HCEC 1CT (cell line): ENCODE measurements around the gene UBE2QL1.

Experiments
- DNase-seq: peaks from one replicate; pipeline ENCODE4 v3.0.0-alpha.2; 2017

The UBE2QL1 gene

GRCh38 chr5:6480133-6481051 is 31.7 kb downstream of the UBE2QL1 start:
- DNase-seq = no peak

DNA sequence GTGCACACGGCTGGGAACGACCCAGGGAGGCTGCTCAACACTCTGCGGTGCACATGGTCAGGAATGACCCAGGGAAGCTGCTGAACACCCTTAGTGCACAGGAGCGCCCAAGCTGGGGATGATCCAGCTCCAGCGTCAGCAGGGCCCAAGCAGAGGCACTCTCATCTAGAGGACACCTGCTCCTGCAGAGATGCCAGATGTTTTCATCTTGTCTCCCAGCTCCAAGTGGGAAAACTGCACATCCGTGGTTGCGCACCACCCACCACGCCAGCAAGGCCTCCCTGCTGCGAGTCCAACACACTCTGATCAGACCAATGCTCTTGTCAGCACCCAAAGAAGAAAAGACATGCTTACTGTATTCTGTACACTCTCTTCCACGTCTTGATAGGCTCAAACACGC is 34.1 kb downstream of the UBE2QL1 start:
- DNase-seq = no peak

- no peak for DNase-seq
These were observed 35.3 kb downstream of the UBE2QL1 start for GRCh38 chr5:6483880-6484382.

- DNase-seq = no peak
These were observed 35.8 kb downstream of the UBE2QL1 start for GRCh38 chr5:6484446-6484845.

DNA sequence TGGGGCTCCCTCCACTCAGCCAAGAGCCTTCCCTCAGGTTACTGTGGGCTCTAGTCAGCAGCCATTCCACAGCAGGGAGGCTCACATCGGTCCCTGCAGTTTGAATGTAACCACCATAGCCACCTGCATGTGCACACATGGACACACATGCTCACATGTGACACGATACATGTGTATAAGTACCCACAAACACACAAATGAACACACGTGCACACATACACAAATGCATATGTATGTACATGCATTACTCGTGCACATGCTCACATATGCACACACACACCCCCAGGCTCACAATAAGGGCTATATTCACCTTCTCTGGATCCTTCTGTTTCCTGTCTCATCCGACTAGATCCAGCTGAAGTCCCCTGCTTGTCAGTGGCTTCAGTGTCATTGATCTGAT is 36.2 kb downstream of the UBE2QL1 start:
- no peak for DNase-seq

GRCh38 chr5:6485441-6485840 is 36.8 kb downstream of the UBE2QL1 start:
- no peak for DNase-seq

- no peak for DNase-seq
These were observed 37.4 kb downstream of the UBE2QL1 start for GRCh38 chr5:6486074-6486473.

DNA sequence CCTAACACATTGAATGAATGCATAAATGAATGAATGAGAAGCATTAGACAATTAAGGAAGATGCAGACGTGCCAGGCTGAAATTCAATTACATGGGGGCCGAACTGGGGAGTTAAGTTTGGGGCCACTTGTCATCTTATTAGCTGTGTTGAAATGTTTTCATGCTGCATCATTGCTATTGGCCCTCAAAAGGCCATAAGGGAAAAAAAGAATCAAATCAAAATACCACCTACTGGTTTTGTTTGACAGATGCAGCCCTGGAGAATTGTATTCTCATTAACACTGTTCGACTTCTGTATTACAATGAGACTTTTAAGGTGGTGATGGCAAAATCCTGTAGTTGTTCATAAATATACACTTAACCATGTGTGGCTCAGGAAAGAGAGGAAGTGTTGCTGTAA is 38.4 kb downstream of the UBE2QL1 start:
- DNase-seq = no peak

DNA sequence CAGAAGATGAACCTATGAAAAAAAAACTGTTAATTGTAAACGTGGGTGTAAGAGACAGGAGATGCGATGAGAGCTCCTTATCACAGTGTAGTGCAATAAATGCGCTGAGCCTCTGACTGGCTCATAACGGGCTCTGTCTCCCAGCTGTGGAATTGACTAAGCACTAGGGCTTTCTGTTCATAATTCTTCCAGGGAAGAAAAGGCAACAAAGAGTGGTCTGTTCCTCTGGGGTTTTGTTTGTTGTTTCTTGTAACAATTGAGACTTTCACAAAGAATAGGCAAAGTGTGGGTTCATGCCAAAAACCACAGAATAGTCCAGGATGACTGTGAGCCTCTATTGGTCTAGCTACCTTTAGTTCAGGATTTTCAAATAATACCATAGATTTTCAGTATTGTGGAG is 39.4 kb downstream of the UBE2QL1 start:
- DNase-seq = no peak

GRCh38 chr5:6489643-6490185 is 41.1 kb downstream of the UBE2QL1 start:
- no peak for DNase-seq

DNA sequence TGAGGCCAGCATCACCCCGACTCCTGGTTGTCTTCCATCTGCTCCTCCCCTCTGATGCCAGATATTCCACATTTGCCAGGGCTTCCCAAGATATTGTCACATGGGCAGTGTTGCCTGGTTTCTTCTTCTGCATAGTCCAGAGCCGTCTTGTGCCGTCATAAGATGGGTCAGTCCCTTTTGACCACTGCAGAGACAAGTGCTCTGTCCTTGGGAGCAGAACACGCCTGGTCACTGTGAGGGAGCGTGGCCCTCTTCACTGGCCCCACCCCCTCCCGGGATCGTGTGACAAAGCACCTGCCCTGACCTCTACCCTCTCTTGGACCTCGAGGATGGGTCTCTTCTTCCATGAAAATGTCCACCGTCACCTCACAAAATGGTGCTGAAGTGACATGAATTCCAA is 41.6 kb downstream of the UBE2QL1 start:
- DNase-seq = no peak

DNA sequence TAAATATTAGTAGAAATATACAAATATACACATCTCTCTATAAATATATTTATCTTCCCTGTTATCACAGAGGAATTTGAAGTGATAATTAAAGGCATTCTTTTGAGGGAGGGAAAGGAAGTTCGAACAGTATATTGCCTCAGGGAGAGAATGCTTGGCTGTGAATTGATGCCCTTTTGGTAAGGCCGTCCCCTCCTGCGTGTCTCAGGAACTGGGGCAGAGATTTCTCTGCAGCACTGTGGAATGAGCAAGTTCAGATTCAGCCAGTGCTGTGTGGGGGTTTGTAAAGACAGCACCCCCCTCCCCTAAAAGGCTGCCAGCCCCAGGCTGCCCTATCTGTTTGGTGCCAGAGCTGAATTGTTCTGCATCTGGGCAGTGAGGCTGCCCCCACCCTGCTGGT is 42.0 kb downstream of the UBE2QL1 start:
- DNase-seq = no peak

GRCh38 chr5:6491196-6491918 is 42.7 kb downstream of the UBE2QL1 start:
- DNase-seq = no peak

DNA sequence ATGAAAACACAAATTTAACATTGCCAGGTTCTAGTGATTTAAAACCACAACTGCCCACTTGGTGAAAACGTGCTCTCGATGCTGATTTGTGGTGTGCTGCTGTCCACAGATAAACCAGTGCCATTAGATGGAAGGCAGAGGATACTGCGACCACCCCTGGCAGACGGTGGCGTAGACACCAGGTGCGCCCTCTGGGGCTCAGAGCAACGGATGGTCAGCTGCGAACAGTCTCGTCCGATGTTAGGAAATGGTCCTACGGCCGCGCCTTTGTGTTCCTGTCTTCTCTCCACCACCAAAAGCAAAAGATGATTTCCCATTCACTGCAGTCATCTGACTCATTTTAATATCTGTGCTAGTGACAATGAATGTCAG is 43.2 kb downstream of the UBE2QL1 start:
- DNase-seq = no peak

DNA sequence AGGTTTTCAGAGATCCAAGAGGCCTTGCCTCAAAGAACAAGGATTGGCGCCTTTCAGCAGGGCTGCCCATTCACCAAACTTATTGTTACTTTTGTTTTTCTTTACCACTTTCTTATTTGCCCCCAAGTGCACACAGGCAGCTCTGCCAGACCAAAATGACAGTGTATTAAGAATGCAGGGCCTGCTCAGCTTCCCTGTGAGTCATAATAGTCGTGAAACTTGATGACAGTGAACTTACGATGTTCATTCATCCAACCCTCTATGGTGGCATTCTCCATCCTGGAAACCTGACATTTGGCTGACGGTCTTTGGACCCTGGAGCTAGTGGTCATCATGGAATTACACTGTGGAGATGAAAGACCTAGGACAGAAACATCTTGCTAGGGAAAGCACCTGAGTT is 44.3 kb downstream of the UBE2QL1 start:
- no peak for DNase-seq

GRCh38 chr5:6493681-6494454 is 45.2 kb downstream of the UBE2QL1 start:
- DNase-seq = no peak

DNA sequence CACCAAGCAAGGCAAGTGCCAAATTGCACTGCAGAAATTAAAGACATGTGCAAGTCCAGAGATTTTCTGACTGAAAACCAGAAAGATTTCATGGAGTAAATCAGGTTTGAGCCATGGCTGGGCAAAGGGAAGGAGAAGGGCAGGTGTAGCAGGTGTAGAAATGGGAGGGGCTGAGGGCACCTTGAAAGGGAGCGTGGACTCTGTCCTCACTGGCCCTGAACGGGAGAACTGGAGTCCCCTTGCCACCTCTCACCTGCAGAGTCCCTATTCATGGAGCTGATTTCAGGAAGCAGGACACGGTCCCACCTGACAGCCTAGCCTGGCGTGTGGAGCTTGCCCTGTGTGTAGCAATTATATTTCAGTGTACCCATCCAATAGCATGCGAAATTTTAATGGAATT is 46.3 kb downstream of the UBE2QL1 start:
- no peak for DNase-seq

- no peak for DNase-seq
These were observed 47.0 kb downstream of the UBE2QL1 start for GRCh38 chr5:6495433-6496206.

DNA sequence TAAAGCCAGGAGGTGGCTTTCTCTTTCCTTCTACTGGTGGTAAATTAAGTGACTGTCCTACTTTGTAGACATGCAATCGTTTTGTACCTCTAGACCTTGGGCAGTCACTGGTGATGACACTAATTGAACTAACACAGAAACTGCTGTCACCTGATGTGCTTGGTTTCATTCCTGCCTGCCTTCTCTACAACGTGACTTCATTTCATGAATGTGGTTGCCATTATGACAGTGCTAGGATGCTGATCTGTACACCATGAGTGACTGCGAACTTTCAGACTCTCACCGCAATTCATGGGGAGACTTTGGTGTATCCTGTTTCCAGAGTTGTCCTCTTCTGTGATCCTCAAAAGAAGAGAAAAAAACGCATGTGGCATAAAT is 47.5 kb downstream of the UBE2QL1 start:
- DNase-seq = no peak

DNA sequence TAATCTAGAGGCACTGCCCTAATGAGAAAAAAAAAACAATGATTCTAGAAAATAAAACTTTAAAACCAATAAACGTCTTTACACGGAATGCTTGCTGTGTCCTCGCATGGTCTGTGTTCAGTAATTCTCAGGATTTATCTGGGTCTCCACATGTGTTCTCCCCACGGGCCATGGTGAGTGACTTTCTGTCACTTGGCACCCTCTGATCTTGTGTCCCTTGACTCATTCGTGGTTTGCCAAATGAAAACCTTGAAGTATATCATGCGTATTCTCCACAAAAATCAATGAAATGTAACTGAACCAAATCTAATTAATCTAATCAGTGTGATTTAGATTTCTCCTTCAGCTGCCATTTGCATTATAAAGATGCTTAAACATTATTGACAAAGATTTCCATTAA is 48.0 kb downstream of the UBE2QL1 start:
- no peak for DNase-seq

GRCh38 chr5:6497262-6497661 is 48.6 kb downstream of the UBE2QL1 start:
- DNase-seq = no peak

DNA sequence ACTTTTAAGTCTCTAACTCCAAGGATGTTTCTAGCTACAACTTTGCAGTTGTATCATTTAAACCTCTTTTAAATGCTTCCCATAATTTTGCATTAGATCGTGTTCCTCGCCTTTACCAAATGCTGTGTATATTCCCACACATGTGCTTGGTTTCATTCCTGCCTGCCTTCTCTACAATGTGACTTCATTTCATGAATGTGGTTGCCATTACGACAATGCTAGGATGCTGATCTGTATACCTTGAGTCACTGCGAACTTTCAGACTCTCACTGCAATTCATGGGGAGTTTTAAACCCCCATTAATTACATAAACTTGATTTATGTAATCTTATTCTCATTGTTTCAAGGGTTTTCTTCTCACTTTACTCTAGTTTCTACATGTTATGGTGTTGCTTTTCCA is 50.3 kb downstream of the UBE2QL1 start:
- DNase-seq = peak; percentile 1
